Liver (tissue), 9 donors: ENCODE data around the gene SRGN. TPM values are rescaled to one million over a fixed set of nuclear protein-coding genes. Genes with fewer than 3 reads are reported as not detected.

Experiments used
- DNase-seq: peaks from one replicate; pipeline ENCODE4 v3.0.0-alpha.2; 2017; ENCODE audit warnings: low spot score
- H3K27ac ChIP-seq, 2 donors: one replicate each; pipeline ENCODE4 v1.7.0; 2013; ENCODE audit warnings: inconsistent platforms in 2 of 2, low read length in 2 of 2, control low read depth in 1 of 2, low read depth in 1 of 2, mild to moderate bottlenecking in 1 of 2
- H3K27me3 ChIP-seq, 4 donors: one replicate each; pipeline versions ENCODE4 v1.6.1 to v1.7.0; 2013; ENCODE audit warnings: low read length in 3 of 4, inconsistent platforms in 1 of 4, mild to moderate bottlenecking in 1 of 4, moderate library complexity in 1 of 4; ENCODE audit not compliant: control insufficient read depth in 4 of 4, insufficient read depth in 4 of 4
- H3K36me3 ChIP-seq, 4 donors: one replicate each; pipeline versions ENCODE4 v1.6.1 to v1.7.0; 2013; ENCODE audit warnings: low read length in 3 of 4, mild to moderate bottlenecking in 3 of 4, low read depth in 1 of 4, moderate library complexity in 1 of 4; ENCODE audit not compliant: control insufficient read depth in 4 of 4, insufficient read depth in 3 of 4
- H3K4me1 ChIP-seq, 4 donors: one replicate each; pipeline versions ENCODE4 v1.6.1 to v1.7.0; 2013; ENCODE audit warnings: low read length in 3 of 4, mild to moderate bottlenecking in 3 of 4, moderate library complexity in 1 of 4; ENCODE audit not compliant: control insufficient read depth in 4 of 4, insufficient read depth in 4 of 4
- H3K4me3 ChIP-seq, 3 donors: one replicate each; pipeline versions ENCODE4 v1.6.1 to v1.7.0; 2013; ENCODE audit warnings: low read length in 3 of 3, control low read depth in 1 of 3, low read depth in 1 of 3, mild to moderate bottlenecking in 1 of 3
- H3K9ac ChIP-seq, 2 donors: one replicate each; pipeline ENCODE4 v1.7.0; 2013; ENCODE audit warnings: low read length in 2 of 2, mild to moderate bottlenecking in 2 of 2, moderate library complexity in 2 of 2, control low read depth in 1 of 2, low read depth in 1 of 2
- H3K9me3 ChIP-seq, 4 donors: one replicate each; pipeline versions ENCODE4 v1.6.1 to v1.7.0; 2013; ENCODE audit warnings: low read length in 3 of 4; ENCODE audit not compliant: control insufficient read depth in 4 of 4
- ATF3 ChIP-seq: IDR thresholded peaks from 2 replicates; pipeline ENCODE4 v1.6.1; 2016; ENCODE audit warnings: antibody characterized with exemption
- EGR1 ChIP-seq, 2 donors: IDR thresholded peaks; 2 replicates each; pipeline ENCODE4 v1.6.1; 2016 to 2018; ENCODE audit warnings: antibody characterized with exemption in 2 of 2, low read depth in 2 of 2
- FOXA1 ChIP-seq: IDR thresholded peaks from 2 replicates; pipeline ENCODE4 v1.6.1; 2016; ENCODE audit warnings: antibody characterized with exemption
- FOXA2 ChIP-seq: IDR thresholded peaks from 2 replicates; pipeline ENCODE4 v1.6.1; 2016; ENCODE audit warnings: antibody characterized with exemption
- GABPA ChIP-seq, 2 donors: IDR thresholded peaks in 1 of 2; conservative IDR thresholded peaks in 1 of 2; 2 replicates each; pipeline ENCODE4 v1.6.1; 2016; ENCODE audit warnings: antibody characterized with exemption in 2 of 2, mild to moderate bottlenecking in 1 of 2, moderate library complexity in 1 of 2
- HNF4A ChIP-seq, 2 donors: conservative IDR thresholded peaks; 2 replicates each; pipeline ENCODE4 v1.6.1; 2016; ENCODE audit warnings: antibody characterized with exemption in 2 of 2, mild to moderate bottlenecking in 2 of 2
- HNF4G ChIP-seq: IDR thresholded peaks from 2 replicates; pipeline ENCODE4 v1.6.1; 2016; ENCODE audit warnings: antibody characterized with exemption
- JUND ChIP-seq, 2 donors: IDR thresholded peaks; 2 replicates each; pipeline ENCODE4 v1.6.1; 2016; ENCODE audit warnings: antibody characterized with exemption in 2 of 2
- MAX ChIP-seq: IDR thresholded peaks from 2 replicates; pipeline ENCODE4 v1.6.1; 2016; ENCODE audit warnings: antibody characterized with exemption
- NR2F2 ChIP-seq: IDR thresholded peaks from 2 replicates; pipeline ENCODE4 v1.6.1; 2016; ENCODE audit warnings: antibody characterized with exemption
- RAD21 ChIP-seq, 2 donors: IDR thresholded peaks; 2 replicates each; pipeline ENCODE4 v1.6.1; 2016; ENCODE audit warnings: antibody characterized with exemption in 2 of 2, mild to moderate bottlenecking in 2 of 2
- REST ChIP-seq: IDR thresholded peaks from 2 replicates; pipeline ENCODE4 v1.6.1; 2016; ENCODE audit warnings: antibody characterized with exemption, mild to moderate bottlenecking
- RXRA ChIP-seq, 2 donors: IDR thresholded peaks; 2 replicates each; pipeline ENCODE4 v1.6.1; 2017 to 2018; ENCODE audit warnings: antibody characterized with exemption in 2 of 2, mild to moderate bottlenecking in 1 of 2
- SP1 ChIP-seq: IDR thresholded peaks from 2 replicates; pipeline ENCODE4 v1.6.1; 2018; ENCODE audit warnings: antibody characterized with exemption, mild to moderate bottlenecking
- TAF1 ChIP-seq: conservative IDR thresholded peaks from 2 replicates; pipeline ENCODE4 v1.6.1; 2016; ENCODE audit warnings: antibody characterized with exemption, mild to moderate bottlenecking
- YY1 ChIP-seq: IDR thresholded peaks from 2 replicates; pipeline ENCODE4 v1.6.1; 2016; ENCODE audit warnings: antibody characterized with exemption, mild to moderate bottlenecking
- ZBTB33 ChIP-seq: IDR thresholded peaks from 2 replicates; pipeline ENCODE4 v1.6.1; 2016; ENCODE audit warnings: antibody characterized with exemption
- WGBS: extraction: QIAGEN DNeasy Blood & Tissue Kit; methylation state at CpG from one replicate; pipeline ENCODE4 v1.1.7; 2013; 5-methylcytosine and 5-hydroxymethylcytosine counted together
- polyA plus RNA-seq, 2 donors: library from polyadenylated mRNA; stranded (reverse) in 1 of 2; unstranded in 1 of 2; fragments of 200-250 nt in 1 of 2; fragments of >200 nt in 1 of 2; fragmentation: Nextera tagmentation in 1 of 2; extraction: Ambion mirVana in 1 of 2; gene quantifications; one replicate each; pipeline versions ENCODE4 v1.2.1 to v1.2.3, GENCODE V29; 2013 to 2015
- total RNA-seq, 2 donors: library from RNA; depleted of rRNA; stranded (reverse); fragments of >200 nt; gene quantifications; one replicate each; pipeline ENCODE4 v1.2.3, GENCODE V29; 2014
- TF ChIP-seq, protein P1 (sequence below): fragments of 150-350 bp; IDR thresholded peaks from 2 replicates; pipeline ENCODE4 v1.5.1; 2017; ENCODE audit warnings: improper control_type of control experiment, low read depth, low read length; ENCODE audit not compliant: missing input control
- donor health status: healthy.
- donor health status: healthy.
- donor health status: healthy.
- donor health status: healthy.
- donor health status: healthy.

The SRGN gene
- total and polyA plus RNA-seq, 4 donors = 19.5 to 305 (median 41.3) TPM

DNA sequence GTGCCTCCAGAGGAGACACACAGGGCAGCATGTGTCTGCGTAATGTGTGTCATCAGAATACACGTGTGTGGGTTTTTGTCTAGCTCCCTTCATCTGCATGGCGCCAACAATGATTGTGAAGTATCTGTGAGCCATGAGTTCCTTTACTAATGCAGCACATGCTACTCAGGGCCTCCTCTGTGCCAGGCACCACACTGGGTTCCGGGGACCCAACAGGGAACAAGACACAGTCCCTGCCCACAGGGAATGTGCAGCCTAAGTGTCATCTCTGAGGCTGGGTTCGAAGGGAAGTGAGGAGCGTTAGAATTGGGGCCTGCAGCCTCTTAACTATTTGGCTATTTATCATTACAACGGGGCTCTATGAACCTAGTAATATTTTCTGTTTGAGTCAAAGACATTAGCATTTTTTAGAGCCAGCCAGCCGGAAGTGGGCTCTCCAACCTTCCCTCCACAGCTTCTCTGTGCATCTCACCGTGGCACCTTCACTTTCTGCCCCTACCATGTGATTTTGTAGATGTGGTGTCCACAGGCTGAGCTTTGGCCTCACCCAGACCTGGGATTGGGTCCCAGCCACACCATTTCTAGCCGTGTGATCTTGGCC, 43.9 kb upstream of the SRGN start (continued):
- TF ChIP-seq, protein P1, sequence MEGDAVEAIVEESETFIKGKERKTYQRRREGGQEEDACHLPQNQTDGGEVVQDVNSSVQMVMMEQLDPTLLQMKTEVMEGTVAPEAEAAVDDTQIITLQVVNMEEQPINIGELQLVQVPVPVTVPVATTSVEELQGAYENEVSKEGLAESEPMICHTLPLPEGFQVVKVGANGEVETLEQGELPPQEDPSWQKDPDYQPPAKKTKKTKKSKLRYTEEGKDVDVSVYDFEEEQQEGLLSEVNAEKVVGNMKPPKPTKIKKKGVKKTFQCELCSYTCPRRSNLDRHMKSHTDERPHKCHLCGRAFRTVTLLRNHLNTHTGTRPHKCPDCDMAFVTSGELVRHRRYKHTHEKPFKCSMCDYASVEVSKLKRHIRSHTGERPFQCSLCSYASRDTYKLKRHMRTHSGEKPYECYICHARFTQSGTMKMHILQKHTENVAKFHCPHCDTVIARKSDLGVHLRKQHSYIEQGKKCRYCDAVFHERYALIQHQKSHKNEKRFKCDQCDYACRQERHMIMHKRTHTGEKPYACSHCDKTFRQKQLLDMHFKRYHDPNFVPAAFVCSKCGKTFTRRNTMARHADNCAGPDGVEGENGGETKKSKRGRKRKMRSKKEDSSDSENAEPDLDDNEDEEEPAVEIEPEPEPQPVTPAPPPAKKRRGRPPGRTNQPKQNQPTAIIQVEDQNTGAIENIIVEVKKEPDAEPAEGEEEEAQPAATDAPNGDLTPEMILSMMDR = no peak
- TF ChIP-seq RAD21 (IDR thresholded peaks at IDR 0.05) (no peak), NR2F2 (no peak), ATF3 (no peak), EGR1 (IDR thresholded peaks at IDR 0.05; ENCODE audit: low read depth in 2 of 2) (no peak), TAF1 (no peak)

DNA sequence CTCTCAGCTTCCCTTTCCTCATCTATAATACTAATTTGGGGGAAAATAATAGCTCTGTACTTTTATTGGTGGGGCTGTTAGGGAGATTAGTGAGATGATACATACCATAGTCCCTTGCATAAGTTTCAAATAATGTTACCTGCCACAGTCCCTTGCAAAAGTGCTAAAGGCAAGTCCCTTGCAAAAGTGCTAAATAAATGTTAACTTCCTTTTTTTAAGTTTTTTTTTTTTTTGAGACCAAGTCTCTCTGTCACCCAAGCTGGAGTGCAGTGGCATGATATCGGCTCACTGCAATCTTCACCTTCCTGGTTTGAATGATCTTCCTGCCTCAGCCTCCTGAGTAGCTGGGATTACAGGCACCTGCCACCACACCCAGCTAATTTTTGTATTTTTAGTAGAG, 43.4 kb upstream of the SRGN start:
- H3K27me3 ChIP-seq = no peaks in the 10 kb centered on the region
- H3K36me3 ChIP-seq = no peaks in the 10 kb centered on the region
- H3K4me3 ChIP-seq = no peak overlapping the region
- H3K27ac ChIP-seq = peak overlapping the region; percentile 52 to 69
- H3K9me3 ChIP-seq = no peaks in the 10 kb centered on the region
- WGBS = 77% methylated on average over 1 of the region's 1 CpG
- no peaks in the 10 kb centered on the region for H3K4me1 ChIP-seq
- TF ChIP-seq GABPA (IDR thresholded peaks at IDR 0.05 in 1 of 2, conservative IDR thresholded peaks at IDR 0.05 in 1 of 2) (no peak), RXRA (IDR thresholded peaks at IDR 0.05) (no peak), HNF4A (conservative IDR thresholded peaks at IDR 0.05) (no peak), FOXA1 (no peak), ZBTB33 (no peak), JUND (IDR thresholded peaks at IDR 0.05) (no peak), ATF3 (no peak), HNF4G (no peak), RAD21 (IDR thresholded peaks at IDR 0.05) (no peak), TAF1 (no peak), NR2F2 (no peak), MAX (no peak), YY1 (no peak), EGR1 (IDR thresholded peaks at IDR 0.05; ENCODE audit: low read depth in 2 of 2) (no peak), SP1 (no peak), REST (no peak), FOXA2 (no peak)
- TF ChIP-seq, protein P1 = no peak
- H3K9ac ChIP-seq = no peak overlapping the region
- no peak for DNase-seq
